Ishikawa (cell line): ENCODE results near the gene SERPINI1.

Source experiments
- CEBPB ChIP-seq: IDR thresholded peaks from 2 replicates; pipeline ENCODE4 v1.6.1; 2012
- CREB1 ChIP-seq: IDR thresholded peaks from 2 replicates; pipeline ENCODE4 v1.6.1; 2012; ENCODE audit warnings: low read depth
- EGR1 ChIP-seq: IDR thresholded peaks from 2 replicates; pipeline ENCODE4 v1.6.1; 2012
- EP300 ChIP-seq: IDR thresholded peaks from 2 replicates; pipeline ENCODE4 v1.6.1; 2012; ENCODE audit warnings: borderline replicate concordance
- FOXM1 ChIP-seq: IDR thresholded peaks from 2 replicates; pipeline ENCODE4 v1.6.1; 2012; ENCODE audit warnings: low read depth, borderline replicate concordance
- MAX ChIP-seq: IDR thresholded peaks from 2 replicates; pipeline ENCODE4 v1.6.1; 2012
- NFIC ChIP-seq: IDR thresholded peaks from 2 replicates; pipeline ENCODE4 v1.6.1; 2012
- RAD21 ChIP-seq: IDR thresholded peaks from 2 replicates; pipeline ENCODE4 v1.6.1; 2012; ENCODE audit warnings: low read depth
- REST ChIP-seq: IDR thresholded peaks from 2 replicates; pipeline ENCODE4 v1.6.1; 2012; ENCODE audit warnings: low read depth, mild to moderate bottlenecking
- TAF1 ChIP-seq: IDR thresholded peaks from 2 replicates; pipeline ENCODE4 v1.6.1; 2012; ENCODE audit warnings: low read depth, mild to moderate bottlenecking
- TCF12 ChIP-seq: IDR thresholded peaks from 2 replicates; pipeline ENCODE4 v1.6.1; 2012; ENCODE audit warnings: low read depth
- TEAD4 ChIP-seq: IDR thresholded peaks from 2 replicates; pipeline ENCODE4 v1.6.1; 2012
- USF1 ChIP-seq: IDR thresholded peaks from 2 replicates; pipeline ENCODE4 v1.6.1; 2012
- YY1 ChIP-seq: IDR thresholded peaks from 2 replicates; pipeline ENCODE4 v1.6.1; 2012; ENCODE audit warnings: low read depth
- ZBTB7A ChIP-seq: IDR thresholded peaks from 2 replicates; pipeline ENCODE4 v1.6.1; 2012; ENCODE audit warnings: low read depth

Gene SERPINI1

GRCh38 chr3:167750272-167750971 is 14.9 kb downstream of the SERPINI1 start:
- TF ChIP-seq CEBPB, result no peak
- TF ChIP-seq NFIC, result no peak
- TF ChIP-seq TCF12, result no peak
- no peak for TF ChIP-seq USF1
- TF ChIP-seq MAX, result no peak
- no peak for TF ChIP-seq EP300
- TF ChIP-seq TEAD4, result no peak
- no peak for TF ChIP-seq TAF1
- TF ChIP-seq ZBTB7A, result no peak
- no peak for TF ChIP-seq REST

- TF ChIP-seq EP300, result no peak
- no peak for TF ChIP-seq FOXM1
- no peak for TF ChIP-seq ZBTB7A
These were observed 18.5 kb downstream of the SERPINI1 start for GRCh38 chr3:167754049-167754448.

GRCh38 chr3:167761302-167761701 is 25.8 kb downstream of the SERPINI1 start:
- TF ChIP-seq RAD21 (no peak), FOXM1 (no peak), TAF1 (no peak), NFIC (no peak), MAX (no peak)

- TF ChIP-seq NFIC (no peak), ZBTB7A (no peak)
These were observed 26.8 kb downstream of the SERPINI1 start for GRCh38 chr3:167762296-167762695.

- no peak for TF ChIP-seq EP300
- TF ChIP-seq YY1, result no peak
- TF ChIP-seq REST, result no peak
- no peak for TF ChIP-seq TAF1
- no peak for TF ChIP-seq CREB1
- TF ChIP-seq ZBTB7A, result no peak
- TF ChIP-seq NFIC, result no peak
- TF ChIP-seq USF1, result no peak
- TF ChIP-seq TEAD4, result no peak
- no peak for TF ChIP-seq FOXM1
- TF ChIP-seq CEBPB, result no peak
These were observed 37.5 kb downstream of the SERPINI1 start for GRCh38 chr3:167772992-167773391.

- no peak for TF ChIP-seq MAX
- no peak for TF ChIP-seq FOXM1
- TF ChIP-seq TCF12, result no peak
- no peak for TF ChIP-seq NFIC
- no peak for TF ChIP-seq EGR1
- TF ChIP-seq CREB1, result no peak
- TF ChIP-seq REST, result no peak
- TF ChIP-seq TEAD4, result no peak
- no peak for TF ChIP-seq EP300
- no peak for TF ChIP-seq USF1
- TF ChIP-seq YY1, result no peak
- no peak for TF ChIP-seq TAF1
- no peak for TF ChIP-seq ZBTB7A
- no peak for TF ChIP-seq CEBPB
These were observed 38.1 kb downstream of the SERPINI1 start for GRCh38 chr3:167773584-167773983.
